ENCODE data around the gene LCE1A. TPM values are rescaled to one million over a fixed set of nuclear protein-coding genes. Genes with fewer than 3 reads are reported as not detected.

Gene LCE1A
- polyA plus RNA-seq, 1 of the 3 experiments (the other 2 are of a cell fraction): not detected

DNA sequence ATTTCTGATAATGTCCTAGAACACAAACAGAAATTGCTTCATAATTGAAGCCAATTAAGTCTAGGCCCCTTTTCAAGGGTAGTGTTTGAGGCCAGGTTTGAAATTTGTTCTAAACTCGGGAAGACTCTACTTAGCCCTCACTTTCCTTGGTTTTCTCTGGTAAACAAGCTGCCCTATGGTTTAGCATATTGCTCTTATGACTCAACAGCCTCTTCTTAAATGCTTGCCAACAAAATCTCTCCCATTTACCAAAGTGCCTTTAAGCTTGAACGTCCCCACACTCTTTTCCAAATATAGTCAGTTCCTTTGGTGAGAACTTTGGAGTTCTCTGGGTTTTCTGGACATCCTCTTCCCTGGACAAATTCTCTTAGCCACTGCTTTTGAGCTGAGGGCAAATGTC lies 9.6 kb downstream of the LCE1A start (continued):
- TF ChIP-seq, protein P1, sequence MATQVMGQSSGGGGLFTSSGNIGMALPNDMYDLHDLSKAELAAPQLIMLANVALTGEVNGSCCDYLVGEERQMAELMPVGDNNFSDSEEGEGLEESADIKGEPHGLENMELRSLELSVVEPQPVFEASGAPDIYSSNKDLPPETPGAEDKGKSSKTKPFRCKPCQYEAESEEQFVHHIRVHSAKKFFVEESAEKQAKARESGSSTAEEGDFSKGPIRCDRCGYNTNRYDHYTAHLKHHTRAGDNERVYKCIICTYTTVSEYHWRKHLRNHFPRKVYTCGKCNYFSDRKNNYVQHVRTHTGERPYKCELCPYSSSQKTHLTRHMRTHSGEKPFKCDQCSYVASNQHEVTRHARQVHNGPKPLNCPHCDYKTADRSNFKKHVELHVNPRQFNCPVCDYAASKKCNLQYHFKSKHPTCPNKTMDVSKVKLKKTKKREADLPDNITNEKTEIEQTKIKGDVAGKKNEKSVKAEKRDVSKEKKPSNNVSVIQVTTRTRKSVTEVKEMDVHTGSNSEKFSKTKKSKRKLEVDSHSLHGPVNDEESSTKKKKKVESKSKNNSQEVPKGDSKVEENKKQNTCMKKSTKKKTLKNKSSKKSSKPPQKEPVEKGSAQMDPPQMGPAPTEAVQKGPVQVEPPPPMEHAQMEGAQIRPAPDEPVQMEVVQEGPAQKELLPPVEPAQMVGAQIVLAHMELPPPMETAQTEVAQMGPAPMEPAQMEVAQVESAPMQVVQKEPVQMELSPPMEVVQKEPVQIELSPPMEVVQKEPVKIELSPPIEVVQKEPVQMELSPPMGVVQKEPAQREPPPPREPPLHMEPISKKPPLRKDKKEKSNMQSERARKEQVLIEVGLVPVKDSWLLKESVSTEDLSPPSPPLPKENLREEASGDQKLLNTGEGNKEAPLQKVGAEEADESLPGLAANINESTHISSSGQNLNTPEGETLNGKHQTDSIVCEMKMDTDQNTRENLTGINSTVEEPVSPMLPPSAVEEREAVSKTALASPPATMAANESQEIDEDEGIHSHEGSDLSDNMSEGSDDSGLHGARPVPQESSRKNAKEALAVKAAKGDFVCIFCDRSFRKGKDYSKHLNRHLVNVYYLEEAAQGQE (IDR thresholded peaks at IDR 0.05; ENCODE audit: low read depth, low read length): no peak
- TF ChIP-seq POLR2AphosphoS5 (IDR thresholded peaks at IDR 0.05; ENCODE audit: low read depth, low read length): no peak
- TF ChIP-seq CHD2 (IDR thresholded peaks at IDR 0.05; ENCODE audit: low read length, partially characterized antibody): no peak
- TF ChIP-seq JUND (IDR thresholded peaks at IDR 0.05): no peak
- no peak for TF ChIP-seq TAF1 (IDR thresholded peaks at IDR 0.05; ENCODE audit: borderline replicate concordance, low read depth, low read length)

DNA sequence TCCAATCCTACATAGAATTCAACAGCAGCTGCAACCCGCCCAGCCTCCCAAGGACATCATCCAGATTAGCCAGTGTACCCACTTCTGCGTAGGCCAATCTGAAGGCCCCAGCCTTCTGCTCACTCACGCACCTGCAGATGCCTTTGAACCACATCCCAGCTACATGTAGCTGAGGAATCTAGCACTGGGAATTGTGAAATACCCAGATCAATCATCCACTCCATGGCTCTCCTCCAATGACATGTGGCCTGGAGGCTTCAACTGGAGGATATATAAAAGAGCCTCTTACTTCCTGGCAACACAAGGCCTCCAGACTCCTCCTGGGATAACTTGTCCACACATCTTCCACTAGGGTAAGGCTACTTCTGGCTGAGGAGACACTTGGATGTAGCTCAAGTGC lies 15.3 kb downstream of the LCE1A start, which contains the start of gene LCE6A:
Gene LCE6A (plus strand): TSS at position 301 of the 400 bp plus-strand sequence. CDS start 665 bp downstream, outside the sequence.
- Histone ChIP-seq H3K79me2 (ENCODE audit: insufficient read depth) (no peaks in the 10 kb centered on the region), H3K4me2 (no peak within 1 kb of the TSS), H2AFZ (ENCODE audit: low read depth) (no peak within 1 kb of the TSS), H3K9me3 (no peaks in the 10 kb centered on the region), H3K4me1 (ENCODE audit: control insufficient read depth in 1 of 2, insufficient read depth in 2 of 2, low read depth in 1 of 2, low read length in 1 of 2) (no peaks in the 10 kb centered on the region), H3K9ac (no peak within 1 kb of the TSS), H3K4me3 (ENCODE audit: low read depth in 2 of 2, low read length in 1 of 2) (no peak within 1 kb of the TSS), H3K9me2 (no peaks in the 10 kb centered on the region), H3K27ac (ENCODE audit: low read depth in 2 of 2, low read length in 1 of 2) (no peak within 1 kb of the TSS), H3K36me3 (replicated peaks in 1 of 2; ENCODE audit: control insufficient read depth in 1 of 2, insufficient read depth in 2 of 2, low read length in 1 of 2) (no peaks in the 10 kb centered on the region), H3F3A (replicated peaks; ENCODE audit: insufficient read depth) (no peaks in the 10 kb centered on the region), H3K27me3 (ENCODE audit: insufficient read depth) (no peaks in the 10 kb centered on the region; the same call in 1 of the 2 replicates), H4K20me1 (ENCODE audit: insufficient read depth) (0 out of 2 replicates have a peak, but pooled peaks cover 3% of the 10 kb centered on the region)
- TF ChIP-seq NFIC (IDR thresholded peaks at IDR 0.05; ENCODE audit: borderline replicate concordance): no peak
- no peak for TF ChIP-seq YY1 (IDR thresholded peaks at IDR 0.05; ENCODE audit: low read depth)
- no peak for TF ChIP-seq TCF12 (IDR thresholded peaks at IDR 0.05)
- no peak for TF ChIP-seq JUND (IDR thresholded peaks at IDR 0.05)
- TF ChIP-seq SIN3A (IDR thresholded peaks at IDR 0.05; ENCODE audit: borderline replicate concordance, low read depth, low read length): no peak
- TF ChIP-seq, protein P1 (IDR thresholded peaks at IDR 0.05; ENCODE audit: low read depth, low read length): no peak
- TF ChIP-seq, protein P2, sequence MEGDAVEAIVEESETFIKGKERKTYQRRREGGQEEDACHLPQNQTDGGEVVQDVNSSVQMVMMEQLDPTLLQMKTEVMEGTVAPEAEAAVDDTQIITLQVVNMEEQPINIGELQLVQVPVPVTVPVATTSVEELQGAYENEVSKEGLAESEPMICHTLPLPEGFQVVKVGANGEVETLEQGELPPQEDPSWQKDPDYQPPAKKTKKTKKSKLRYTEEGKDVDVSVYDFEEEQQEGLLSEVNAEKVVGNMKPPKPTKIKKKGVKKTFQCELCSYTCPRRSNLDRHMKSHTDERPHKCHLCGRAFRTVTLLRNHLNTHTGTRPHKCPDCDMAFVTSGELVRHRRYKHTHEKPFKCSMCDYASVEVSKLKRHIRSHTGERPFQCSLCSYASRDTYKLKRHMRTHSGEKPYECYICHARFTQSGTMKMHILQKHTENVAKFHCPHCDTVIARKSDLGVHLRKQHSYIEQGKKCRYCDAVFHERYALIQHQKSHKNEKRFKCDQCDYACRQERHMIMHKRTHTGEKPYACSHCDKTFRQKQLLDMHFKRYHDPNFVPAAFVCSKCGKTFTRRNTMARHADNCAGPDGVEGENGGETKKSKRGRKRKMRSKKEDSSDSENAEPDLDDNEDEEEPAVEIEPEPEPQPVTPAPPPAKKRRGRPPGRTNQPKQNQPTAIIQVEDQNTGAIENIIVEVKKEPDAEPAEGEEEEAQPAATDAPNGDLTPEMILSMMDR (IDR thresholded peaks at IDR 0.05): no peak
- ChIA-PET POLR2A (no interaction called here), CTCF (no interaction called here)
- 27% methylated on average over 3 of the region's 3 CpGs for WGBS (ENCODE audit: low lambda C conversion rate)
- DNase-seq: no peak
